ENCODE results near the gene CNN2.
A peak's percentile ranks its signal among the peaks of the same experiment; 100 is the strongest.

GRCh38 chr19:1009041-1009980 lies 17.1 kb upstream of the CNN2 start:
- TF ChIP-seq CTCF (IDR thresholded peaks at IDR 0.05; ENCODE audit: insufficient read depth, low read length) = no peak
- peak; percentile 54; the same call in 1 of the 2 replicates for TF ChIP-seq POLR2AphosphoS5 (IDR thresholded peaks at IDR 0.05; ENCODE audit: low read depth)
- TF ChIP-seq REST (IDR thresholded peaks at IDR 0.05; ENCODE audit: insufficient replicate concordance, low read depth) = no peak

All from HL-60 (cell line).